T-helper 1 cell treated with Interleukin-12 subunit alpha and Interleukin-12 subunit beta and Interleukin-4 antibody, amounts not matched to agents 30 μg/mL and 1 μg/mL, for 36 hours (primary cell): ENCODE measurements around the gene ZNRD2.

Source experiments
- H3K27ac Mint-ChIP-seq: one replicate; pipeline ENCODE4 v1.8.0; 2021; ENCODE audit warnings: mild to moderate bottlenecking, mixed read lengths
- H3K27me3 Mint-ChIP-seq: one replicate; pipeline ENCODE4 v1.8.0; 2021; ENCODE audit warnings: low read depth, mixed read lengths
- H3K36me3 Mint-ChIP-seq: one replicate; pipeline ENCODE4 v1.8.0; 2021; ENCODE audit warnings: low read depth, mixed read lengths
- H3K4me1 Mint-ChIP-seq: one replicate; pipeline ENCODE4 v1.8.0; 2021; ENCODE audit warnings: low read depth, mixed read lengths
- H3K4me3 Mint-ChIP-seq: one replicate; pipeline ENCODE4 v1.8.0; 2021; ENCODE audit warnings: mild to moderate bottlenecking, moderate library complexity, mixed read lengths
- H3K9me3 Mint-ChIP-seq: one replicate; pipeline ENCODE4 v1.8.0; 2021; ENCODE audit warnings: mixed read lengths

Gene ZNRD2

DNA sequence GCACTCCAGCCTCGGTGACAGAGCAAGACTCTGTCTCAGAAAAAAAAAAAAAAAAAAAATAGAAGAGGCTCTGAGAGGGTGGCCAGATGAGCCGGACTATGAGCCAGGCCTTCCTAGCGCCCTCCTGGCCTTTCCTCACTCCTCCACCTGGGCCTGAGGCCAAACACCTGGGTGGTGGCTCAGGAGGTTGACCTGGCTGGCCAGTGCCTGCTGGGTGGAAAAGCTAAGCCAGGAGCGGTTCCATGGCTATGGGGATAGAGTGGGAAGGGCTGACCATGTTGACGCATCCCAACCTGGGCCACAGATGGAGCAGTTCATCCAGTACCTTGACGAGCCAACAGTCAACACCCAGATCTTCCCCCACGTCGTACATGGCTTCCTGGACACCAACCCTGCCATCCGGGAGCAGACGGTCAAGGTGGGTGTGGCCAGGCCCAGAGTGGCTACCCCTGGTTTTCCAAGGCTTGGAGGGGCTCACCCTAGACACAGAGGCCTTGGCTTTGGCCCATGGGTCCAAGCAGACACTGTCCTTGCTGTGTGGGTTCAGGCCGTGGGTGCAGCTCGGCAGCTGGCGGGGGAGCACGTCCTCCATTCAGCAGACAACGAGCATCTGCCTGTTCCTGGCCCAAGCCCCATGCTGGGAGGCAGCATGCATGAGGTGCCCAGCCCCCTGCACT, 37.8 kb upstream of the ZNRD2 start:
- no peak overlapping the region for H3K4me3 Mint-ChIP-seq
- H3K4me1 Mint-ChIP-seq = peaks cover 11% of the 10 kb centered on the region
- H3K27ac Mint-ChIP-seq = no peak overlapping the region
- H3K36me3 Mint-ChIP-seq = peaks cover 25% of the 10 kb centered on the region
- H3K9me3 Mint-ChIP-seq = no peaks in the 10 kb centered on the region
- no peaks in the 10 kb centered on the region for H3K27me3 Mint-ChIP-seq

DNA sequence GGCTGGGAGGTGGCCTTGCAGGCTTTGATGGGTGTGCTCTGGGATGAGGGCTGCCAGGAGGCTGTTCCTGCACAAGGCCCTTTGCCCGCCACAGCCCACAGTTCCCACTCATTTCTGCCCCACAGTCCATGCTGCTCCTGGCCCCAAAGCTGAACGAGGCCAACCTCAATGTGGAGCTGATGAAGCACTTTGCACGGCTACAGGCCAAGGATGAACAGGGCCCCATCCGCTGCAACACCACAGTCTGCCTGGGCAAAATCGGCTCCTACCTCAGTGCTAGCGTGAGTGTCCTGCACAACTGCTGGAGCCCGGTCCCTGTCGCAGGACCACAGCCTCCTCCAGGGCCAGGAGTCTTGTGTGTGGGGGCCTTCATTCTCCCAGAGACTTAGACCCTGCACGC, 35.2 kb upstream of the ZNRD2 start:
- H3K9me3 Mint-ChIP-seq = no peaks in the 10 kb centered on the region
- H3K4me3 Mint-ChIP-seq = no peak overlapping the region
- H3K4me1 Mint-ChIP-seq = peaks cover 3% of the 10 kb centered on the region
- peaks cover 22% of the 10 kb centered on the region for H3K36me3 Mint-ChIP-seq
- no peak overlapping the region for H3K27ac Mint-ChIP-seq
- no peaks in the 10 kb centered on the region for H3K27me3 Mint-ChIP-seq

DNA sequence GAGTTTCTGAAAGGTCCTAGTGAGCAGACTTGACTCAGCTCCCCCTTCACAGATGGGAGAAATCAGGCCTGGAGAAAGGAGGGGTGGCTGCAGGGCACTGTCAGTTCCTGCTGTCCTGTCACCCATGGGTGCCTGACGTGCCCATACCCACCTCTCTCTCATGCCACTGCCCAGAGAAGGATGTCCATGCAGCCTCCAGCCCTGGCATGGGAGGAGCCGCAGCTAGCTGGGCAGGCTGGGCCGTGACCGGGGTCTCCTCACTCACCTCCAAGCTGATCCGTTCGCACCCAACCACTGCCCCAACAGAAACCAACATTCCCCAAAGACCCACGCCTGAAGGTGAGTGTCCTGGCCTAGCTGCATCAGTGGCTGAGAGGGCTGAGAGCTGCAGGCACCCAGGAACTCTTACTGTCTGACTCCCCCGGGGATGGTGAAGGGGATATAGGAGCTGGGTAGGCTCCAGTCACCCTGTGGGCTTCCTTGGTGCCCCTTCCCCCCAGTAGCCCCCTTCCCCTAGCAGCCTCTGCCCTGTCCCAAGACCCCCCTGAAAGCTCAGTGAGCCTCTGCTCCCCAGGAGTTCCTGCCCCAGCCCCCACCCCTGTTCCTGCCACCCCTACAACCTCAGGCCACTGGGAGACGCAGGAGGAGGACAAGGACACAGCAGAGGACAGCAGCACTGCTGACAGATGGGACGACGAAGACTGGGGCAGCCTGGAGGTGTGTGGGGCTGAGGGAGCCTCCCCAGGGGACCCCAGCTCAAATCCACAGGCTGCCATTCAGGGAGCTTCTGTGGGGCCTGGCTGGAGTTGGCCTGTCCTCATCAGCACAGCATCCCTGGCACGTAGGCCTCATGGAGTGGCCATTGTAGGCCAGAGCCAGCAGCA, 33.6 kb upstream of the ZNRD2 start:
- peaks cover 13% of the 10 kb centered on the region for H3K36me3 Mint-ChIP-seq
- peaks cover 3% of the 10 kb centered on the region for H3K4me1 Mint-ChIP-seq
- H3K27ac Mint-ChIP-seq = no peak overlapping the region
- no peaks in the 10 kb centered on the region for H3K9me3 Mint-ChIP-seq
- no peak overlapping the region for H3K4me3 Mint-ChIP-seq
- no peaks in the 10 kb centered on the region for H3K27me3 Mint-ChIP-seq

DNA sequence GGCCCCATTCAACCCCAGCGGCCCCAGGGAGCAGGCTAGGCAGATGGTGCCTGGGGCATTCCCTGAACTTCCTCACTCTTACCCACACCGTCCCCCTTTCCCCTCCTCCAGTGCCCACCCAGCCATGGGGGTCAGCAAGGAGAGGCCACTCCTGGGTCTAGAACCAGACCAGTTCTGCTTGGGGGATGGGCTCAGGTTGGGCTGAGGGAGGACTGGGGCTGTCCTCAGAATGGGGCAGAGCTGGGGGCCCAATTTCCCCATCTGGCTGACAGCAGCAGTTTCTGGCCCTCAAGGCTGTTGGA, 33.0 kb upstream of the ZNRD2 start:
- peaks cover 6% of the 10 kb centered on the region for H3K4me1 Mint-ChIP-seq
- H3K4me3 Mint-ChIP-seq = peak overlapping the region; percentile 10
- peaks cover 10% of the 10 kb centered on the region for H3K36me3 Mint-ChIP-seq
- no peak overlapping the region for H3K27ac Mint-ChIP-seq
- no peaks in the 10 kb centered on the region for H3K27me3 Mint-ChIP-seq
- H3K9me3 Mint-ChIP-seq = no peaks in the 10 kb centered on the region

DNA sequence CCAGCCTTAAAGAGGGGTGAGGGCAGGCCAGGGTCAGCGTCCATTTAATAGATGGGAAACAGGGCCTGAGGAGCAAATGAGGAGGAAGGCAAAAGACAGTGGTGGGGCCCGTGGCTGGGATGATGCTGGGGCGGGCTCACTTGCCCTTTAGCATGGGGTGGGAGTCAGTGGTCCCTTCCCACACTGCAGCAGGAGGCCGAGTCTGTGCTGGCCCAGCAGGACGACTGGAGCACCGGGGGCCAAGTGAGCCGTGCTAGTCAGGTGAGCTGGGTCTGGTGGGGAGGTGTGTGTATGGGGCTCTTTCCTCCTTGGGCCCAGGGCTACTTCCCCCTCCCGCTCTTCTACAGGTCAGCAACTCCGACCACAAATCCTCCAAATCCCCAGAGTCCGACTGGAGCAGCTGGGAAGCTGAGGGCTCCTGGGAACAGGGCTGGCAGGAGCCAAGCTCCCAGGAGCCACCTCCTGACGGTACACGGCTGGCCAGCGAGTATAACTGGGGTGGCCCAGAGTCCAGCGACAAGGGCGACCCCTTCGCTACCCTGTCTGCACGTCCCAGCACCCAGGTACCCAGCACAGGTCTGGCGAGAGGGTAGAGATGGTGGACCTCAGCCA, 32.6 kb upstream of the ZNRD2 start:
- H3K27ac Mint-ChIP-seq = no peak overlapping the region
- H3K9me3 Mint-ChIP-seq = no peaks in the 10 kb centered on the region
- H3K4me3 Mint-ChIP-seq = peak overlapping the region; percentile 10
- peaks cover 6% of the 10 kb centered on the region for H3K4me1 Mint-ChIP-seq
- H3K36me3 Mint-ChIP-seq = peaks cover 12% of the 10 kb centered on the region
- H3K27me3 Mint-ChIP-seq = no peaks in the 10 kb centered on the region

DNA sequence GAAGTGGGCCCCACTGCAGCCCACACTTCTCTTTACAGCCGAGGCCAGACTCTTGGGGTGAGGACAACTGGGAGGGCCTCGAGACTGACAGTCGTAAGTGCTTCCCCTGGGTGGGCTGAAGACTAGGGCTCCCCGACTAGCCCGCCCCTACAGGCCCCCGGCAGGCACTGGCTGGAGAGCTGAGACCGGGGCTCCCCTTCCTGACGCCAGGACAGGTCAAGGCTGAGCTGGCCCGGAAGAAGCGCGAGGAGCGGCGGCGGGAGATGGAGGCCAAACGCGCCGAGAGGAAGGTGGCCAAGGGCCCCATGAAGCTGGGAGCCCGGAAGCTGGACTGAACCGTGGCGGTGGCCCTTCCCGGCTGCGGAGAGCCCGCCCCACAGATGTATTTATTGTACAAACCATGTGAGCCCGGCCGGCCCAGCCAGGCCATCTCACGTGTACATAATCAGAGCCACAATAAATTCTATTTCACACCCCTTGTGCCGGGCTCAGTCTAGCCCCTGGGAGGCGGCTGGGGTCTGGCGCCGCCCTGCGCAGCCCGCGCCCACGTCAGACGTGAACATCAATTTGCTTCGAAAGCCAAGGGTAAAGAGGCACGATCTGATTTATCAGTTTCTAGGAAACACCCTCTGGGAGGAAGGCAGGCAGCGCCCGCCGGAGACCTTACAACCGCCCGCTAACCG, 31.9 kb upstream of the ZNRD2 start:
- peaks cover 12% of the 10 kb centered on the region for H3K36me3 Mint-ChIP-seq
- no peak overlapping the region for H3K27ac Mint-ChIP-seq
- H3K4me1 Mint-ChIP-seq = peaks cover 6% of the 10 kb centered on the region
- no peaks in the 10 kb centered on the region for H3K27me3 Mint-ChIP-seq
- no peaks in the 10 kb centered on the region for H3K9me3 Mint-ChIP-seq
- H3K4me3 Mint-ChIP-seq = no peak overlapping the region

DNA sequence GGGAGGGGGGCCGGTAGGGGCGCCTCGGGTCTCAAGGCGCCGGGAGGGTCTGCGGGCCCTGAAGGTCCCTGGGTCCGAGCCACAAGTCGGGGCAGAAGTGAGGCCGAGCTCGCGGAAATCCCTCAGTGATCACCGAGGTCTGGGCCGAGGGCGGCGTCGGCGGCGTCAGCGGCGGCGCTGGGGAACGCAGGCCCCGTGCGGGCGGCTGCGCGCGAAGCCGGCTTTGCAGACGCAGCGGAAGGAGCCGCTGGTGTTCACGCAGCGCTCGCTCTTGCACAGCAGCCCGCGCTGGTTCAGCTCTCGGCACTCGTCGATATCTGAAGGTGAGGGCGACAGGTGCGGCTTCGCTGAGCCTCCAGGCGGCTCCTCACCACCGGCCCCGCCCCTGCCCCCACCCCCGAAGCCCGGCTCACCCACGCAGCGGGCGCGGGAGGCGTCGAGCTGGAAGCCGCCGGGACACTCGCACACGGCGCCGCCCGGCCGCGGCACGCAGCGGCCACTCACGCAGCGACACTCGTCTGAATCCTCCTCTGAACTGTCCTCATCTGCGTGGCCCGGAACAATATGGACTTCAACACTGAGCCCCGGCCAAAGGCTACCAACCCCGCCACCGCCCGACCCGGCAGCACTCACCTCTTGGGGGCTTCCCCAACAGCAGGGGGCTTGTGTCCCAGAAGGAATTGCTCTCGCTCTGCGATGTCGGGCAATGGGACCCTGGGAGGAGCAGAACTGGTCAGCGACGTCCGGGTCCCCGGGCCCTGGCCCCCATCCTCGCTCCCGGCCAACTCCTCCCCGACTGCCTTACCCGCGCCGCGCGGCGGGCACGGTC, 31.1 kb upstream of the ZNRD2 start:
- Mint-ChIP-seq H3K27ac (no peak overlapping the region), H3K36me3 (peaks cover 14% of the 10 kb centered on the region), H3K4me3 (no peak overlapping the region), H3K9me3 (no peaks in the 10 kb centered on the region), H3K27me3 (no peaks in the 10 kb centered on the region), H3K4me1 (peaks cover 8% of the 10 kb centered on the region)

DNA sequence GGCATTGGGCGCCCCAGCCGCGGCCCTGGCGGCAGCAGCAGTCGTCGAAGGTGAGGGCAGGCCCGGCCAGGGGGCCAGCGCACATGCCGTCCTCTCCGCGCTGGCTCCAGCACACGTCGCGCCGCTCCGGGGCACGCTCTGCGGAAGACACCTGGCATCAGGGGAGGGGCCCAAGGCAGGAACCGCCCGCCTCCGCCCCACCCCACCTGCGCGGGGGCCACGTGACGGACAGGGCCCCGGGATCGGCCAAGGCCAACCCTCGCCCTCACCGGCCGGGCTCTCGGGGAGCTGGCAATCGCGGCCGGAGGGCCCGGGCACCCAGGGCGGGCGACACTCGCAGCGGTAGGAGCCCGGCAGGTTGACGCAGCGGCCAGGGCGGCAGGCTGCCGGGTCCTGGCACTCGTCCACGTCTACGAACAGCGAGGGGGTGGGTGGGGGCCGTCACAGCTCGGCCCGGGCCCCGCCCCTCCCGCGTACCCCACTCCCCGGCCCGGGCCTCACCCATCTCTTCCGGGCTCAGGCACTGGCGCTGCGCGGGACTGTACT, 30.5 kb upstream of the ZNRD2 start:
- Mint-ChIP-seq H3K27ac (peak overlapping the region; percentile 80), H3K4me1 (peaks cover 14% of the 10 kb centered on the region), H3K4me3 (peak overlapping the region; percentile 86), H3K9me3 (no peaks in the 10 kb centered on the region), H3K27me3 (no peaks in the 10 kb centered on the region), H3K36me3 (peaks cover 15% of the 10 kb centered on the region)

DNA sequence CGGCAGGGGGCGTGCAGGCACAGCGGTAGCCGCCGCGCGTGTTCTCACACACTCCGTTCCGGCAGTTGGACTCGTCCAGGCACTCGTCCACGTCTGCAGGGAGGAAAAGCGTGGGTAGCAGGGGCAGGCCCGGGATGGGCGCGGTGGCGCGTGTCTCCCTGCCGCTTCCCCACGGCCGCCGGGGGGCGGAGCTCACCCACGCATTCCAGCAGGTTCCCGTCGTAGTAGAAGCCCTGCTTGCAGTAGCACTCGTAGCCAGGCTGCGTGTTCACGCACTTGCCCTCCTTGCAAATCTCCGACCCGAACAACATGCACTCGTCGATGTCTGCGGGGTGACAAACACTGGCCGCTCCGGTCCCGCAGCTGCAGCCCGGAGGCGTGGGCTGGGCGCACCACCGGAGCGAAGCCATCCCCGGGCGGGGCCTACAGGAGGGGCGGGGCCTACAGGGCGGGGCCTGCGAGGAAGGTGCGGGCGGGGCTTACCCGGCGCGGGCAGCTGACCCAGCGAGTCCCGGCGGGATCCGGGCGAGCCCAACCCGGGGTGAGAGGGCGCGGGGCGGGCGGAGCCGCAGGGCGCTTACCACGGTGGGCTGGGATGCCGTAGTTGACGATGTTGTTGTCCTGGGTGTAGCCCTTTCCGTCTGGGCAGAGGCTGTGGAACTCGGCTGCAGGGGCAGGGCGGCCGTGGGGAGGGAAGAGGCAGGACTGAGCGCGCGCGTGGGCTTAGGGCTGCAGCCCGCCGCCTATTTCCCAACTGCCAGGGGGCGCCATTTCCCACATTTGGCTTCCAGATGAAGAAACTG, 29.8 kb upstream of the ZNRD2 start:
- no peaks in the 10 kb centered on the region for H3K9me3 Mint-ChIP-seq
- H3K27ac Mint-ChIP-seq = peak overlapping the region; percentile 80
- peak overlapping the region; percentile 86 for H3K4me3 Mint-ChIP-seq
- no peaks in the 10 kb centered on the region for H3K27me3 Mint-ChIP-seq
- H3K4me1 Mint-ChIP-seq = peaks cover 17% of the 10 kb centered on the region
- peaks cover 18% of the 10 kb centered on the region for H3K36me3 Mint-ChIP-seq

DNA sequence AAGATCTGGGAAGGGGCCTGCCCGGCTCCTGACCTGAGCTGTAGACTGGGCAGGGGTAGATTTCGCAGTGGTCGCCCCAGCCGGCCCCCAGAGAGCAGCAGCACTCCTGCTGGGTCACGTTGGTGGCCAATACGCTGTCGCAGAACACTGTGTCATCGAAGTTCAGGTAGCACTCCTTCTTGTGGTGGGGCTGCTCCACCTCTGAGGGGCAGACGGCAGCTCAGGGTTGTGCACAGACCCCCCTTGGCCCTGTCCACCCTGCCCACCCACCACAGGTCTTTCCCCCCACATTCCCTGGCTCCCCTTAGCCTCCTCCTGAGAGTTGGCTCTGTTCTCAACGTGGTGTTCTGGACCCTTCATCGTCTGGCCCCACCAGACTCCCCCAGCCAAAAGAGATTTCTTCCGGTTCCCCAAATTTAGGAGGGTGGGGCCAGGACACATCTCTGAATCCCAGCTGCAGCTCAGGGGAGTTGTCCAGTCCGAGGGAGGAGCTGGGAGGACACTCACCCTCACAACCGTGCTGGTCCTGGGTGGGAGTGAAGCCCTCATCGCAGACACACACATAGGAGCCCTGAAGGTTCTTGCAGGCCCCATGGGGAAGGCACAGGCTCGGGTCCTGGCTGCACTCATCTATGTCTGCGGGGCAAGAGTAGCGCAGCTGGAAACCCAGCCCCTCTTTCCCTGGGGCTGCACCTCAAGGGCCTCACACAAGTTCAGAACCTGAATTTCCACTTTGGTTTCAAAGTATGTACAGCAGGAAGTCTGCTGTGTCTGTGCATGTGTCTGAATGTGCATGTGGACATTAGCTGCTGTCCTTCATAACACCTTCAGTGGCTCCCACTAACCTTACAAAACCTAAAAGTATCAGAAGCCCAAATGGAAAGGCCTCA, 28.9 kb upstream of the ZNRD2 start:
- H3K27me3 Mint-ChIP-seq = no peaks in the 10 kb centered on the region
- peak overlapping the region; percentile 73 for H3K27ac Mint-ChIP-seq
- H3K4me1 Mint-ChIP-seq = peaks cover 24% of the 10 kb centered on the region
- H3K4me3 Mint-ChIP-seq = peak overlapping the region; percentile 86
- no peaks in the 10 kb centered on the region for H3K9me3 Mint-ChIP-seq
- H3K36me3 Mint-ChIP-seq = peaks cover 23% of the 10 kb centered on the region

DNA sequence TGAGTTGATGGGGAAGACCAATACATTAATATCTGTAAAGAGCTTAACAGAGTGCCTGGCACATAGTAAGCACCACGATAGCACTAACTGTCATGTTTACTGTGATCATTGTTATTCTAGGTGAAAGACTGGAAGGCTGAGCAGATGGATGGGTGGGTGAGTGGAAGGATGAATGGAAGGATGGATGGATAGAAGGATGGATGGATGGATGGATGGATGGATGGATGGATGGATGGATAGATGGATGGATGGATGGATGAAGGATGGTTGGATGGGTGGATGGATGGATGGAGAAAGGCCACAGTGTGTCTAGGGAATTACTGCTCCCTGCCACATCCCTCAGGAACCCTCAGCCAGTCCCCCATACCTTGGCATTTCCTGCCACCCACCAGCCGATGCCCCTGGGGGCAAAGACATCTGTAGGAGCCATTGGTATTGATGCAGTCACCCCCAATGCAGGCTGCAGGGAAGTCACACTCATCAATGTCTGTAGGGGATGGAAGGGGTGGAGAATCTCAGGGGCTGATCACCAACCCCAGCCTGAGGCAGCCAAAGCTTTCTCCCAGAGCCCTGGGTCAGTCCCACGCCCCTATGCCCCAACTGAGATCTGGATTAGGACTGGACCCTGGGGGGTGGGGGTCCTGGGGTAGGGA, 27.4 kb upstream of the ZNRD2 start:
- no peaks in the 10 kb centered on the region for H3K9me3 Mint-ChIP-seq
- H3K4me1 Mint-ChIP-seq = peaks cover 26% of the 10 kb centered on the region
- H3K27ac Mint-ChIP-seq = no peak overlapping the region

DNA sequence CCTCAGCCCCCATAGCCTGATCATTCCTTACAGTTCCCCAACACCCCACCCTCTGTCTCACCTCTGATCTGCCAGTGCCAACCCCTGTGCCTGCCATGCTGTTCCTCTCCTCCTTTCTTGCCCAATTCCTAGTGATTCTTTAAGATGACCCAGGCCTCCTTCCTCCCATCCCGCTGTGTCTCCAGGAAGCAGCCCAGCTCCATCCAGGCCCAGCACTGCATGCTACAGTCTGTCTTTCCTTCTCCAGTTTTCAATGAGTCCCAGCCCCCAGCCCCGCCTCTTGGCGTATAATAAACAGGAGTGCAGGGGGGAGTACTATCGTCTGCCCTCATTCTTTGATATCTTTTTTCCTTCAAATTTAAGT, 24.4 kb upstream of the ZNRD2 start:
- Mint-ChIP-seq H3K9me3 (no peaks in the 10 kb centered on the region), H3K36me3 (peaks cover 35% of the 10 kb centered on the region), H3K4me3 (peak overlapping the region; percentile 73), H3K4me1 (peaks cover 38% of the 10 kb centered on the region), H3K27me3 (no peaks in the 10 kb centered on the region), H3K27ac (peak overlapping the region; percentile 77)

More for the DNA sequence above, 27.4 kb upstream of the ZNRD2 start:
- Mint-ChIP-seq H3K27me3 (no peaks in the 10 kb centered on the region), H3K4me3 (no peak overlapping the region), H3K36me3 (peaks cover 21% of the 10 kb centered on the region)
